ENCODE measurements around the gene SLC25A30. TPM values are rescaled to one million over a fixed set of nuclear protein-coding genes. Genes with fewer than 3 reads are reported as not detected.

SLC25A30 gene, protein sequence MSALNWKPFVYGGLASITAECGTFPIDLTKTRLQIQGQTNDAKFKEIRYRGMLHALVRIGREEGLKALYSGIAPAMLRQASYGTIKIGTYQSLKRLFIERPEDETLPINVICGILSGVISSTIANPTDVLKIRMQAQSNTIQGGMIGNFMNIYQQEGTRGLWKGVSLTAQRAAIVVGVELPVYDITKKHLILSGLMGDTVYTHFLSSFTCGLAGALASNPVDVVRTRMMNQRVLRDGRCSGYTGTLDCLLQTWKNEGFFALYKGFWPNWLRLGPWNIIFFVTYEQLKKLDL
- 8.7 and 9.6 TPM in 2 replicates for total RNA-seq (2012; rRNA removed)

GRCh38 chr13:45417790-45418534 lies at the start of gene SLC25A30:
Gene SLC25A30, minus strand, starts transcription at chr13:45418373. Its CDS starts 6,948 bp downstream, at chr13:45411425.
- Histone ChIP-seq H3K4me2 (ENCODE audit: low read length) (peak within 1 kb of the TSS; percentile 100), H3K9ac (ENCODE audit: low read depth, low read length) (peak within 1 kb of the TSS; percentile 85), H3K36me3 (ENCODE audit: insufficient read depth, low read length) (no peaks in the 10 kb centered on the region), H3K4me1 (ENCODE audit: control insufficient read depth, insufficient read depth, low read length) (peaks cover 14% of the 10 kb centered on the region), H3K27me3 (ENCODE audit: control insufficient read depth, insufficient read depth, low read length) (no peaks in the 10 kb centered on the region), H3K9me3 (replicated peaks; ENCODE audit: low read length) (no peaks in the 10 kb centered on the region), H3K4me3 (ENCODE audit: low read length) (peak within 1 kb of the TSS; percentile 91)

DNA sequence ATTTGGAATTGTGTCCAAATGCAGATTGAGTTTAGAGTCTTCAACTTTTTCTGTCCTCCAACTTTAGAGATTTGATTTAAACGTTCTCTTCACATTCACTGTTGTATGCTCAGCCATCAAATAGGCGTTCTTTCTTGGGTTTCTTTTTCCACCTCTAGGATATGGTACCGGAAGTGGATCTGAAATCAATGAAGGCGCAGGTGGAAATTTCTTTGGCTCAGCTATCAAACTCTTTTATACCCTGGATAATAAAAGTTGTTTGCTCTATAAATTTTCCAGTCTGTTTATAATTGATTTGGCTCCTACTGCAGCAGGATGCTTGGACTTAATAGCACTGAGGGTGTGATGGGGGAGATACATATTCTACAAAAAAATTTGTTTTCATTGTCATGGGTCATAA lies 48.2 kb upstream of the SLC25A30 start:
- Histone ChIP-seq H3K9ac (ENCODE audit: low read depth, low read length) (peak overlapping the region; percentile 96), H3K36me3 (ENCODE audit: insufficient read depth, low read length) (peaks cover 5% of the 10 kb centered on the region), H3K27me3 (ENCODE audit: control insufficient read depth, insufficient read depth, low read length) (no peaks in the 10 kb centered on the region), H3K9me3 (replicated peaks; ENCODE audit: low read length) (no peaks in the 10 kb centered on the region), H3K4me1 (ENCODE audit: control insufficient read depth, insufficient read depth, low read length) (peaks cover 16% of the 10 kb centered on the region), H3K4me2 (ENCODE audit: low read length) (peak overlapping the region; percentile 82), H3K4me3 (ENCODE audit: low read length) (peak overlapping the region; percentile 97)

DNA sequence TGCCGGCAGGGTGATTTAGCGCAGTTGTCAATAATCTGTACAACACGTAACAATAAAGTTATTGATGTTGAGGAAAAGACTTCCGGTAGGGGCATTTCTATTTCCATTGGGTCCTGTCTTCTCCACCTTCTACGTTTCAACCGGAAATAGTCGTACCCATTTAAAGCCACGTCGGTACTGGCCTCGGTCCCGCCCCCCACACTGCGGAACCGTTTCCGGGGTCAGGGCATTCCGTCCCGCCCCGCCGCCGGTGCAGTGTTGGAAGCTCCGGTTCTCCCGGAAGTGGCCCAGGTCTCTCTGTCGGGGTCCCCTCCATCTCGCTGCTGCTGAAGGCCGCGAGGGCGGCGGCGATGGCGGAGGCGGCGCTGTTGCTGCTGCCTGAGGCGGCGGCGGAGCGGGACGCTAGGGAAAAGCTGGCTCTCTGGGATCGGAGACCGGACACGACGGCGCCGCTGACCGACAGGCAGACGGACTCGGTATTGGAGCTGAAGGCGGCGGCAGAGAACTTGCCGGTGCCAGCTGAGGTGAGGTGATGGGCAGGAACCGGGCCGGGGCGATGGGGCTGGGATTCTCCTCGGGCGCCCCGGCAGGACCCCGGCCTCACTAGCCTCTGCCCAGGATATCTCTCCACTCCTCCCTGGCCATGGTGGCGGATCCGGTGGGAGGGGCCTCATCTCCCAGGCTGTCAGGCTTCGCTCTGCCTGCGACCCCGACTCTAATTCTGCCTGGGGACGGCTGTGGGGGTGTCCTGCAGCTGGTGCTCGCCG lies 46.7 kb upstream of the SLC25A30 start, which contains the start of gene COG3:
Gene COG3, plus strand, starts transcription at position 253 of the 767 bp plus-strand sequence. Its CDS starts 98 bp downstream, at position 351.
- Histone ChIP-seq H3K4me3 (ENCODE audit: low read length) (peak within 1 kb of the TSS; percentile 97), H3K36me3 (ENCODE audit: insufficient read depth, low read length) (peaks cover 5% of the 10 kb centered on the region), H3K27me3 (ENCODE audit: control insufficient read depth, insufficient read depth, low read length) (no peaks in the 10 kb centered on the region), H3K9me3 (replicated peaks; ENCODE audit: low read length) (no peaks in the 10 kb centered on the region), H3K4me1 (ENCODE audit: control insufficient read depth, insufficient read depth, low read length) (peaks cover 16% of the 10 kb centered on the region), H3K4me2 (ENCODE audit: low read length) (peak within 1 kb of the TSS; percentile 82), H3K9ac (ENCODE audit: low read depth, low read length) (peak within 1 kb of the TSS; percentile 96)

DNA sequence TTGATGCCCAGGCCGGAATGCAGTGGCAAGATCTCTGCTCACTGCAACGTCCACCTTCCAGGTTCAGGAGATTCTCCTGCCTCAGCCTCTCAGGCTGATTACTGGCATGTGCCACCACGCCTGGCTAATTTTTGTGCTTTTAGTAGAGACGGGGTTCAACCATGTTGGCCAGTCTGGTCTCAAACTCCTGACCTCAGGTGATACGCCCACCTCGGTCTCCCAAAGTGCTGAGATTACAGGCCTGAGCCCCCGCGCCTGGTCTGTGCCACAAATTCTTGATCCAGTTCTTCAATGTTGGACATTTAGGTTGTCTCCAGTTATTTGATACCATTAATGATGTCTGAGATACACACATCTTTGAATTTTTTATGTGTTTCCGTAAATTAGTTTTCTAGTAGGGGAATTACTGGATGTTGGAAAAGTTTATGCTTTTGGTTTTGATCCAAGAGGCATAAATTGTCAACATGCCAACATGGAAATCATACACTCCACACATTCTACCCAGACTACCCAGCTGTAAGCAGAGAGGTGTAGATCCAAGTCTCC lies 46.0 kb upstream of the SLC25A30 start:
- peak overlapping the region; percentile 53 for H3K4me3 ChIP-seq (ENCODE audit: low read length)
- H3K9ac ChIP-seq (ENCODE audit: low read depth, low read length), result peak overlapping the region; percentile 55
- H3K4me1 ChIP-seq (ENCODE audit: control insufficient read depth, insufficient read depth, low read length), result peaks cover 16% of the 10 kb centered on the region
- peaks cover 5% of the 10 kb centered on the region for H3K36me3 ChIP-seq (ENCODE audit: insufficient read depth, low read length)
- H3K27me3 ChIP-seq (ENCODE audit: control insufficient read depth, insufficient read depth, low read length), result no peaks in the 10 kb centered on the region
- H3K9me3 ChIP-seq (replicated peaks; ENCODE audit: low read length), result no peaks in the 10 kb centered on the region
- peak overlapping the region; percentile 67 for H3K4me2 ChIP-seq (ENCODE audit: low read length)

DNA sequence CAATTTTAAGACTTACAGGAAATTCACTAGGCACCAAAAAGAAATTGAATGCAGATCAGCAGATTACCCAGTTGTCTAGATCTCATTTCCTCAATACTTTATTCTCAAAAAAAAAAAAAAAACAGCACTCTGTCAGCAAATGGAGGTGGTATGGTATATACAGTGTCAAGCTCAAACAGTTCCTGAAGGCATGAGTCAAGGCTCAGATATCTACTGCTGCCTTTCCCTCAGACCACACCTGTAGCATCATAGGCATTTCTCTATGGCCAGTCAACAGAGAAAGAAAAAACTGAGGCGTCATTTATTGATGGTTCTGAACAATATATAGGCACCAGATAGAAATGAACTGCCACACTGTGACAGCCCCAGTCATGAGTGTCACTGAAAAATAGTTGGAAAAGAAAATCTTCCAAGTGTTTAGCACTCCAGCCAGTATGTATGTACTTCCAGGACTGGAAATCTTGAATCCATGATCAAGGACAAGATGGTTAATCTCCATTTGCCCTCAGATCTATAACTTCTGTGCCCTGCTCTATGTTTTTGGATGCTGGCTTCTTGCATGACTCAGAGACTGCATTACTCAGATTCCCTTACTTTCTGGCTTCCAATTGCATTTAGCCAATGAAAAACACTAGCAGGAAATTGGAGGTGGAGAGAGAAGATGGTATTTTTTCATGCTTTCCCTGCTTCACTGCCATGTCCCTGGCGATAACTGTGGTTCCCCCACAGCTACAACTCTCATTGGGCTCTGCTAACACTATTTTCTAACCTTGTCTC lies 38.2 kb upstream of the SLC25A30 start:
- no peaks in the 10 kb centered on the region for H3K9me3 ChIP-seq (replicated peaks; ENCODE audit: low read length)
- H3K4me2 ChIP-seq (ENCODE audit: low read length), result peak overlapping the region; percentile 27
- no peaks in the 10 kb centered on the region for H3K27me3 ChIP-seq (ENCODE audit: control insufficient read depth, insufficient read depth, low read length)
- no peak overlapping the region for H3K4me3 ChIP-seq (ENCODE audit: low read length)
- peaks cover 11% of the 10 kb centered on the region for H3K4me1 ChIP-seq (ENCODE audit: control insufficient read depth, insufficient read depth, low read length)
- no peaks in the 10 kb centered on the region for H3K36me3 ChIP-seq (ENCODE audit: insufficient read depth, low read length)
- H3K9ac ChIP-seq (ENCODE audit: low read depth, low read length), result no peak overlapping the region

DNA sequence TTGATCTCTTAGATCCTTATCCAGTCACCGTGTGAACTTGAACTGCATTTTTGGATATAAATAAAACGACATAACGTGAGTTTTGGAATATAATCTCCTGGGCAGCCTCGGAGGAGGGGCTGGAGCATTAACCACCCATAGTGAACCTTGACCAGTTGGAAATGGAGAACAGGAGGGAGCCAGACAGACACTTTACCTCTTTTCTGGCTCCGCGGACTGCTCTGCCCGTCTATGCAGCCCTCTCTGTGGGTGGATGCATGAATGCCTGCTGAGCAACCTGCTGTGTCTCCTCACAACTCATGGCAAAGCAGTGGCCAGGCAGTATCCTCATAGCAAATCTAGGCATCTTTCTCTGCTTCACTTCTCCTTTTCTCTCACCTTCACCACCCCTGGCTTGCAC lies 36.0 kb upstream of the SLC25A30 start:
- Histone ChIP-seq H3K4me3 (ENCODE audit: low read length) (no peak overlapping the region), H3K4me1 (ENCODE audit: control insufficient read depth, insufficient read depth, low read length) (peaks cover 11% of the 10 kb centered on the region), H3K9ac (ENCODE audit: low read depth, low read length) (no peak overlapping the region), H3K27me3 (ENCODE audit: control insufficient read depth, insufficient read depth, low read length) (no peaks in the 10 kb centered on the region), H3K36me3 (ENCODE audit: insufficient read depth, low read length) (no peaks in the 10 kb centered on the region), H3K4me2 (ENCODE audit: low read length) (no peak overlapping the region), H3K9me3 (replicated peaks; ENCODE audit: low read length) (no peaks in the 10 kb centered on the region)

DNA sequence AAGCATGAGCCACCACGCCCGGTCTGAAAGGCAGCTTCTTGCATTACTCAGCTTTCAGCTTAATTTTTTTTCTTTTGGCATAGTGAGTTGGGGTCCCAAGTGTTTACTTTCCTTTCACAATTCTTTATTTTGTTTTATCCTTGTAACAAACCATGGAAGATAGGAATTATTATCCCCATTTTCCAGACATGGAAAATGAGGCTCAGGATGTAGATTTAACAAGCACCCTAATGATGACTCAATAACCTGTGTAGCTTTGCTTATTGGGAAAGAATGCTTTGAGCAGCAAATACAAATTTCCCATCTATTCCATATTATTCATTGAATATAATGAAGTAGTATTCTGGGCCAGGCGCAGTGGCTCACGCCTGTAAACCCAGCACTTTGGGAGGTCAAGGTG lies 33.1 kb upstream of the SLC25A30 start:
- Histone ChIP-seq H3K4me1 (ENCODE audit: control insufficient read depth, insufficient read depth, low read length) (peaks cover 13% of the 10 kb centered on the region), H3K9me3 (replicated peaks; ENCODE audit: low read length) (no peaks in the 10 kb centered on the region), H3K4me2 (ENCODE audit: low read length) (no peak overlapping the region), H3K36me3 (ENCODE audit: insufficient read depth, low read length) (no peaks in the 10 kb centered on the region), H3K27me3 (ENCODE audit: control insufficient read depth, insufficient read depth, low read length) (no peaks in the 10 kb centered on the region), H3K4me3 (ENCODE audit: low read length) (no peak overlapping the region), H3K9ac (ENCODE audit: low read depth, low read length) (no peak overlapping the region)

DNA sequence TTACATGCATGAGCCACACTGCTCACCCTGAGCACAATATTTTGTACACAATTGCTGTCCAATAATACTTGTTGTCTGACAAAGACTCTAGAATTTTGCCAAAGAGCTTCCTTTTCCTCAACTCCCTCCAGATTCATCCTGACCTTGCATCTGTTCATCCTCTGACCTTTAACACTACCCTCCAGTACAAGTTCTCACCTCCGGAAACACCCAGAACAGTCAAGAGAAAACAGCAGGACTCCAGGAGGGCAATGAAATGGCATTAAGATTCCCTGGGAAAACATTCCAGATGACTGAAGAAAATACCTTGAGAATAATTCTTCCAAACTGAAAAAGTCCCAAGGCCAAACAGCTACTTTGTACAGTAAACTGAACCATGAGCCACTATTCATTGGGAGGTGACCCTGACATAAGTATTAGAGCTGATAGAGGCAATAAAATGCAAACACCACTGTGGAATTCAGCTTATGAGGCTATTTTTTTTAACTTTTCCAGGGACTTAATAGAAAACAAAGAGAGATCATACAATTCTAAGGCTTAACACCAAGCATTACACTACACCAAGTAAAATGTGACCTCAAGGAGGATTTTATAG lies 30.9 kb upstream of the SLC25A30 start:
- Histone ChIP-seq H3K36me3 (ENCODE audit: insufficient read depth, low read length) (no peaks in the 10 kb centered on the region), H3K27me3 (ENCODE audit: control insufficient read depth, insufficient read depth, low read length) (no peaks in the 10 kb centered on the region), H3K4me1 (ENCODE audit: control insufficient read depth, insufficient read depth, low read length) (peaks cover 16% of the 10 kb centered on the region), H3K9ac (ENCODE audit: low read depth, low read length) (no peak overlapping the region), H3K4me2 (ENCODE audit: low read length) (no peak overlapping the region), H3K4me3 (ENCODE audit: low read length) (no peak overlapping the region), H3K9me3 (replicated peaks; ENCODE audit: low read length) (no peaks in the 10 kb centered on the region)

DNA sequence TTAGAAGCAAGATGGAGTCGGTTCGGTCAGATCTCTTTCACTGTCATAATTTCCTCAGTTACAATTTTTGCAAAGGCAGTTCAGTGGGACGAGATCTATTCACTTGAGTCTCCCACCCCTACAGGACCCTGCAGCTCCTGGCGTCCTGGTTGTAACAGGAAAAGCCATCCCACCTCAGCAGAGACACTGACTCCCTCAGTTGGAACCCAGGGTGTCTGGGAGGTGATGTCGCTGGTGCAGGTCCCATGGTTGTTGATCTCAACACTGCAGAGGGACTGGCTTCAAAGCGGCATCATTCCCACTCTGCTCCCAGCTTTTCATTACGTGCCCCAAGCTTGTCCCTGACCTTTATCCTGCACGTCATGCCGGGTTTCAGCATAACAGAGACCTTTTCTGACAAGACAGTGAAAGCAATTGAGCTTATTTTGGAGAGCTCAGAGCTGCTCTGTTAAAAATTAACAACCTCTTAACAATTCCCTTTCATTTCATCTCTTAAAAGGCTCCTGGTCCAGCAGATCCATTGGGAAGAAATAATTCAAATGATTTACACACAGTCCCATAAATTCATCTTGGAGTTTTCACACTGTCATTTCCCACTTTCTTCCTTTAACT lies 29.0 kb upstream of the SLC25A30 start:
- Histone ChIP-seq H3K27me3 (ENCODE audit: control insufficient read depth, insufficient read depth, low read length) (no peaks in the 10 kb centered on the region), H3K36me3 (ENCODE audit: insufficient read depth, low read length) (no peaks in the 10 kb centered on the region), H3K4me3 (ENCODE audit: low read length) (no peak overlapping the region), H3K4me2 (ENCODE audit: low read length) (no peak overlapping the region), H3K9ac (ENCODE audit: low read depth, low read length) (no peak overlapping the region), H3K9me3 (replicated peaks; ENCODE audit: low read length) (no peaks in the 10 kb centered on the region), H3K4me1 (ENCODE audit: control insufficient read depth, insufficient read depth, low read length) (peaks cover 16% of the 10 kb centered on the region)

- Histone ChIP-seq H3K4me2 (ENCODE audit: low read length) (no peak overlapping the region), H3K9ac (ENCODE audit: low read depth, low read length) (no peak overlapping the region), H3K36me3 (ENCODE audit: insufficient read depth, low read length) (no peaks in the 10 kb centered on the region), H3K4me1 (ENCODE audit: control insufficient read depth, insufficient read depth, low read length) (peaks cover 25% of the 10 kb centered on the region), H3K9me3 (replicated peaks; ENCODE audit: low read length) (no peaks in the 10 kb centered on the region), H3K4me3 (ENCODE audit: low read length) (no peak overlapping the region), H3K27me3 (ENCODE audit: control insufficient read depth, insufficient read depth, low read length) (no peaks in the 10 kb centered on the region)
These were observed 28.0 kb upstream of the SLC25A30 start for GRCh38 chr13:45446181-45446580.

Data from skeletal muscle satellite cell (primary cell).